H9 (cell line): ENCODE measurements around the gene DPYD. TPM values are rescaled to one million over a fixed set of nuclear protein-coding genes. Genes with fewer than 3 reads are reported as not detected.

Source experiments
- DNase-seq: peaks from one replicate; pipeline ENCODE4 v3.0.0-alpha.2; 2017
- H2AFZ ChIP-seq: one replicate; pipeline ENCODE4 v1.6.1; 2013; ENCODE audit warnings: mild to moderate bottlenecking, low read length, control low read depth, moderate library complexity
- H2AK5ac ChIP-seq: 2 replicates; pipeline ENCODE4 v1.6.1; 2013; ENCODE audit warnings: low read length, control low read depth, mixed read lengths; ENCODE audit not compliant: insufficient read length
- H2BK120ac ChIP-seq: one replicate; pipeline ENCODE4 v1.6.1; 2013; ENCODE audit warnings: low read depth, mild to moderate bottlenecking, low read length, control low read depth, inconsistent platforms; ENCODE audit not compliant: poor library complexity, severe bottlenecking
- H2BK12ac ChIP-seq: 2 replicates; pipeline ENCODE4 v1.6.1; 2013; ENCODE audit warnings: low read length, control low read depth, mixed read lengths, low read depth; ENCODE audit not compliant: insufficient read length
- H2BK15ac ChIP-seq: 2 replicates; pipeline ENCODE4 v1.6.1; 2013; ENCODE audit warnings: low read depth, low read length, control low read depth
- H2BK20ac ChIP-seq: one replicate; pipeline ENCODE4 v1.6.1; 2013; ENCODE audit warnings: low read depth, mild to moderate bottlenecking, low read length, control low read depth, inconsistent platforms; ENCODE audit not compliant: poor library complexity, severe bottlenecking
- H2BK5ac ChIP-seq: 2 replicates; pipeline ENCODE4 v1.6.1; 2013; ENCODE audit warnings: low read length, control low read depth, mixed read lengths; ENCODE audit not compliant: insufficient read length
- H3K14ac ChIP-seq: 2 replicates; pipeline ENCODE4 v1.6.1; 2013; ENCODE audit warnings: low read length, control low read depth; ENCODE audit not compliant: insufficient read depth
- H3K18ac ChIP-seq: 2 replicates; pipeline ENCODE4 v1.6.1; 2013; ENCODE audit warnings: low read depth, mild to moderate bottlenecking, mixed read lengths, low read length, control low read depth; ENCODE audit not compliant: insufficient read length
- H3K23ac ChIP-seq: 2 replicates; pipeline ENCODE4 v1.6.1; 2013; ENCODE audit warnings: low read length, control low read depth, mixed read lengths, low read depth; ENCODE audit not compliant: insufficient read length
- H3K23me2 ChIP-seq: 2 replicates; pipeline ENCODE4 v1.6.1; 2013; ENCODE audit warnings: low read depth, mild to moderate bottlenecking, mixed read lengths, low read length, control low read depth; ENCODE audit not compliant: insufficient read length, poor library complexity, severe bottlenecking
- H3K27ac ChIP-seq: 2 replicates; pipeline ENCODE4 v1.5.1; 2013; ENCODE audit warnings: low read length, control low read depth, mixed read lengths, low read depth; ENCODE audit not compliant: insufficient read length
- H3K27me3 ChIP-seq: 2 replicates; pipeline ENCODE4 v1.6.1; 2013; ENCODE audit warnings: low read length, control low read depth, inconsistent platforms; ENCODE audit not compliant: insufficient read depth
- H3K4ac ChIP-seq: 2 replicates; pipeline ENCODE4 v1.6.1; 2013; ENCODE audit warnings: low read depth, mild to moderate bottlenecking, control low read depth, inconsistent platforms, low read length, moderate library complexity
- H3K4me1 ChIP-seq: 2 replicates; pipeline ENCODE4 v1.6.1; 2013; ENCODE audit warnings: low read length, control low read depth, inconsistent platforms; ENCODE audit not compliant: insufficient read depth
- H3K4me2 ChIP-seq: 2 replicates; pipeline ENCODE4 v1.6.1; 2013; ENCODE audit warnings: low read length, control low read depth, mixed read lengths; ENCODE audit not compliant: insufficient read length, insufficient read depth
- H3K56ac ChIP-seq: 2 replicates; pipeline ENCODE4 v1.6.1; 2013; ENCODE audit warnings: low read depth, mild to moderate bottlenecking, mixed read lengths, low read length, control low read depth; ENCODE audit not compliant: insufficient read length
- H3K79me1 ChIP-seq: 2 replicates; pipeline ENCODE4 v1.6.1; 2013; ENCODE audit warnings: low read depth, mild to moderate bottlenecking, moderate library complexity, low read length, control low read depth, inconsistent platforms; ENCODE audit not compliant: insufficient read depth, poor library complexity, severe bottlenecking
- H3K79me2 ChIP-seq: 2 replicates; pipeline ENCODE4 v1.6.1; 2013; ENCODE audit warnings: low read length, control low read depth, inconsistent platforms; ENCODE audit not compliant: insufficient read depth
- H3K9ac ChIP-seq: 2 replicates; pipeline ENCODE4 v1.6.1; 2013; ENCODE audit warnings: low read length, control low read depth, mixed read lengths; ENCODE audit not compliant: insufficient read length; ENCODE audit errors: extremely low read depth
- H3K9me3 ChIP-seq: one replicate; pipeline ENCODE4 v1.6.1; 2013; ENCODE audit warnings: low read depth, low read length, inconsistent platforms; ENCODE audit not compliant: control insufficient read depth
- H3T11ph ChIP-seq: one replicate; pipeline ENCODE4 v1.6.1; 2013; ENCODE audit warnings: mild to moderate bottlenecking, low read length, control low read depth, inconsistent platforms
- H4K20me1 ChIP-seq: one replicate; pipeline ENCODE4 v1.6.1; 2013; ENCODE audit not compliant: control insufficient read depth, insufficient read length, insufficient read depth
- H4K5ac ChIP-seq: 2 replicates; pipeline ENCODE4 v1.6.1; 2013; ENCODE audit warnings: low read depth, mild to moderate bottlenecking, mixed read lengths, low read length, control low read depth; ENCODE audit not compliant: insufficient read length
- H4K8ac ChIP-seq: replicated peaks from 2 replicates; pipeline ENCODE4 v1.6.1; 2013; ENCODE audit warnings: low read length, control low read depth, mixed read lengths, low read depth; ENCODE audit not compliant: insufficient read length
- H4K91ac ChIP-seq: 2 replicates; pipeline ENCODE4 v1.6.1; 2013; ENCODE audit warnings: low read depth, mild to moderate bottlenecking, moderate library complexity, mixed read lengths, low read length, control low read depth; ENCODE audit not compliant: insufficient read length
- H3K27ac Mint-ChIP-seq, 3 experiments: 2 replicates in 2 of 3; 3 replicates in 1 of 3; pipeline ENCODE4 v1.8.0; 2020 to 2021; ENCODE audit warnings: mixed read lengths in 3 of 3, mild to moderate bottlenecking in 1 of 3, moderate library complexity in 1 of 3
- H3K27me3 Mint-ChIP-seq: 2 replicates; pipeline ENCODE4 v1.8.0; 2021; ENCODE audit warnings: low read depth, mild to moderate bottlenecking, moderate library complexity, mixed read lengths
- H3K36me3 Mint-ChIP-seq, 3 experiments: 2 replicates in 2 of 3; 3 replicates in 1 of 3; pipeline ENCODE4 v1.8.0; 2020 to 2021; ENCODE audit warnings: low read depth in 3 of 3, mixed read lengths in 3 of 3; ENCODE audit not compliant: insufficient read depth in 1 of 3
- H3K4me1 Mint-ChIP-seq, 2 experiments: 2 replicates each; pipeline ENCODE4 v1.8.0; 2020; ENCODE audit warnings: mixed read lengths in 2 of 2
- H3K4me3 Mint-ChIP-seq, 2 experiments: 2 replicates in 1 of 2; 3 replicates in 1 of 2; pipeline ENCODE4 v1.8.0; 2020 to 2021; ENCODE audit warnings: mild to moderate bottlenecking in 2 of 2, mixed read lengths in 2 of 2, moderate library complexity in 1 of 2
- H3K9me3 Mint-ChIP-seq, 2 experiments: 2 replicates in 1 of 2; 3 replicates in 1 of 2; pipeline ENCODE4 v1.8.0; 2020; ENCODE audit warnings: mild to moderate bottlenecking in 2 of 2, mixed read lengths in 2 of 2, moderate library complexity in 1 of 2
- CTCF ChIP-seq: fragments of 200-600 bp; sonication (generic); conservative IDR thresholded peaks from 3 replicates; pipeline ENCODE4 v1.8.0; 2021; ENCODE audit warnings: antibody characterized with exemption, mild to moderate bottlenecking
- WGBS: extraction: QIAGEN DNeasy Blood & Tissue Kit; methylation state at CpG from one replicate; pipeline ENCODE4 v1.1.7; 2013; ENCODE audit warnings: missing lambda C conversion rate, low lambda C conversion rate, mixed read lengths; ENCODE audit not compliant: insufficient read length; ENCODE audit errors: extremely low coverage; 5-methylcytosine and 5-hydroxymethylcytosine counted together
- total RNA-seq: library from RNA; stranded (reverse); gene quantifications from 2 replicates; pipeline ENCODE4 v1.2.1, GENCODE V29; 2021

DPYD gene
- total RNA-seq, 1 experiment from 2014 or later = 0.37 TPM

GRCh38 chr1:97926017-97926708 is 5.3 kb upstream of the DPYD start:
- Histone ChIP-seq H2BK120ac (no peak overlapping the region), H3K79me1 (no peaks in the 10 kb centered on the region), H4K20me1 (no peaks in the 10 kb centered on the region), H2BK5ac (no peak overlapping the region), H3K4ac (no peak overlapping the region), H2AFZ (no peak overlapping the region), H3K23ac (no peak overlapping the region), H3K4me2 (no peak overlapping the region), H3K14ac (no peak overlapping the region), H4K91ac (no peak overlapping the region), H2BK20ac (no peak overlapping the region), H3K9me3 (no peaks in the 10 kb centered on the region), H3K23me2 (no peaks in the 10 kb centered on the region), H2AK5ac (no peak overlapping the region), H3K18ac (no peak overlapping the region), H3K9ac (no peak overlapping the region), H3T11ph (no peak overlapping the region), H3K27me3 (no peaks in the 10 kb centered on the region), H2BK12ac (no peak overlapping the region), H3K4me1 (no peaks in the 10 kb centered on the region), H3K27ac (no peak overlapping the region), H2BK15ac (no peak overlapping the region), H3K56ac (no peak overlapping the region), H3K79me2 (no peaks in the 10 kb centered on the region), H4K5ac (no peak overlapping the region), H4K8ac (no peak overlapping the region)
- Mint-ChIP-seq H3K9me3 (no peaks in the 10 kb centered on the region), H3K4me3 (no peak overlapping the region), H3K27me3 (no peaks in the 10 kb centered on the region), H3K36me3 (no peaks in the 10 kb centered on the region), H3K4me1 (peaks cover 8 to 10% of the 10 kb centered on the region in 2 experiments), H3K27ac (no peak overlapping the region)
- no CpG with 5 or more reads among the region's 3 CpGs for WGBS
- DNase-seq = no peak
- no peak for TF ChIP-seq CTCF
